PC-9 (cell line): ENCODE measurements around the gene ZCCHC7. TPM values are rescaled to one million over a fixed set of nuclear protein-coding genes. Genes with fewer than 3 reads are reported as not detected.

Experiments used
- BruUV-seq: library from RNA; stranded (reverse); fragments of 400-500 nt; replicated peaks from 2 replicates; lab custom pipeline; 2021; lab: Mats Ljungman, UMichigan
- CTCF ChIA-PET: fragments of 300-600 bp; sonication (Branson Sonifier 250); formaldehyde crosslinking; loops from one replicate; lab custom pipeline; 2022; ENCODE audit warnings: antibody characterized with exemption; lab: Charles Lee
- POLR2A ChIA-PET: fragments of 300-600 bp; sonication (Branson Sonifier 250); formaldehyde crosslinking; loops from one replicate; lab custom pipeline; 2022; ENCODE audit warnings: antibody characterized with exemption; ENCODE audit not compliant: unreplicated experiment; lab: Charles Lee
- DNase-seq, 2 experiments: peaks; one replicate each; pipeline versions ENCODE4 v3.0.0 to v3.0.0-alpha.2; 2015 to 2022; ENCODE audit warnings: mixed read lengths in 1 of 2
- H2AFZ ChIP-seq: fragments of 200-600 bp; sonication (generic); 2 replicates; pipeline ENCODE4 v1.8.1; 2017; ENCODE audit warnings: antibody characterized with exemption
- H3F3A ChIP-seq: fragments of 200-600 bp; sonication (generic); 2 replicates; pipeline ENCODE4 v1.8.1; 2017; ENCODE audit warnings: antibody characterized with exemption, mild to moderate bottlenecking, low read depth; ENCODE audit not compliant: insufficient read depth
- H3K27ac ChIP-seq: fragments of 200-600 bp; sonication (generic); 2 replicates; pipeline ENCODE4 v1.6.1; 2016; ENCODE audit warnings: mixed run types
- H3K27me3 ChIP-seq: fragments of 200-600 bp; sonication (generic); 2 replicates; pipeline ENCODE4 v1.6.1; 2016; ENCODE audit warnings: low read depth, mixed run types; ENCODE audit not compliant: insufficient read depth
- H3K36me3 ChIP-seq: fragments of 200-600 bp; sonication (generic); 2 replicates; pipeline ENCODE4 v1.6.1; 2016; ENCODE audit warnings: low read depth, mixed run types
- H3K4me1 ChIP-seq: fragments of 200-600 bp; sonication (generic); replicated peaks from 2 replicates; pipeline ENCODE4 v1.6.1; 2016; ENCODE audit warnings: mixed run types; ENCODE audit not compliant: insufficient read depth
- H3K4me2 ChIP-seq: fragments of 200-600 bp; sonication (generic); 2 replicates; pipeline ENCODE4 v1.6.1; 2017; ENCODE audit warnings: mixed run types
- H3K4me3 ChIP-seq: fragments of 200-600 bp; sonication (generic); 2 replicates; pipeline ENCODE4 v1.6.1; 2016; ENCODE audit warnings: mixed run types
- H3K79me2 ChIP-seq: fragments of 200-600 bp; sonication (generic); 2 replicates; pipeline ENCODE4 v1.6.1; 2017; ENCODE audit warnings: low read depth, mixed run types
- H3K9me2 ChIP-seq: fragments of 200-600 bp; sonication (generic); 2 replicates; pipeline ENCODE4 v1.8.1; 2017; ENCODE audit warnings: mild to moderate bottlenecking; ENCODE audit not compliant: insufficient read depth
- H3K9me3 ChIP-seq: fragments of 200-600 bp; sonication (generic); 2 replicates; pipeline ENCODE4 v1.8.1; 2016; ENCODE audit warnings: low read depth; ENCODE audit not compliant: insufficient read depth
- H4K20me1 ChIP-seq: fragments of 200-600 bp; sonication (generic); 2 replicates; pipeline ENCODE4 v1.8.1; 2017; ENCODE audit not compliant: insufficient read depth
- CTCF ChIP-seq: fragments of 200-600 bp; sonication (generic); conservative IDR thresholded peaks from 2 replicates; pipeline ENCODE4 v1.6.1; 2017; ENCODE audit warnings: mixed run types, antibody characterized with exemption, mild to moderate bottlenecking, moderate library complexity
- EZH2 ChIP-seq: fragments of 200-600 bp; sonication (generic); IDR thresholded peaks from 2 replicates; pipeline ENCODE4 v1.8.0; 2017; ENCODE audit warnings: antibody characterized with exemption, low read depth
- intact Hi-C: fragments of 100-400 bp; cut with micrococcal nuclease; formaldehyde crosslinking; loops from one replicate; pipeline ENCODE4 v1.10.0; 2022; ENCODE audit not compliant: unreplicated experiment
- total RNA-seq: library from RNA; stranded (reverse); gene quantifications from 2 replicates; pipeline ENCODE4 v1.2.3, GENCODE V29; 2021

ZCCHC7 gene
- total RNA-seq, 1 experiment from 2014 or later = 15.9 TPM

DNA sequence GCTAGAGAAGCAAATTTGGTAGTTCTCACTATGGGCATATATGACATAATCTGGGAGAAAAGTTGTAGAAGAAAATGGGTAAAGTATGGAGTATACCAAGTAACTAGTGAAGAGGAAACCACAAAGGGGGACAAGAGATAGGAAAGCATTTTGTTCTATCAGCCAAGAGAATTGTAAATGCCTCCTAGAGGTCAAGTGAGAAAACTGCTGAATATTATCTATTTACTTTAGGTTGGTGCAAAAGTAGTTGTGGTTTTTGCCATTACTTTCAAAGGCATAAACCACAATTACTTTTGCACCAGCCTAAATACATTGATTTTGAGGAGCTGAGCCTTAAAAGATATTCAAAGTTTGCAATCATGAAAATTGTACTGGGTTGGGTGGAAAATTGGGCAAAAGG lies 175.4 kb downstream of the ZCCHC7 start:
- Histone ChIP-seq H3K4me3 (no peak overlapping the region), H3K27ac (no peak overlapping the region), H3K79me2 (no peaks in the 10 kb centered on the region; the same call in 1 of the 2 replicates), H3K36me3 (no peaks in the 10 kb centered on the region), H3K9me2 (no peaks in the 10 kb centered on the region), H3K27me3 (no peaks in the 10 kb centered on the region), H3K4me1 (peaks cover 7% of the 10 kb centered on the region), H3F3A (no peaks in the 10 kb centered on the region), H3K4me2 (no peak overlapping the region), H4K20me1 (no peaks in the 10 kb centered on the region; the same call in 1 of the 2 replicates), H2AFZ (no peak overlapping the region), H3K9me3 (no peaks in the 10 kb centered on the region)
- no peak for DNase-seq
- BruUV-seq = no TSS peak
- no peak for TF ChIP-seq EZH2
- TF ChIP-seq CTCF = no peak; the same call in 1 of the 2 replicates
- ChIA-PET CTCF (no interaction called here), POLR2A (no interaction called here)
- intact Hi-C loops = no loop called here

GRCh38 chr9:37297592-37297991 lies 177.2 kb downstream of the ZCCHC7 start:
- H3K79me2 ChIP-seq = no peaks in the 10 kb centered on the region
- H3K9me2 ChIP-seq = no peaks in the 10 kb centered on the region
- no peak overlapping the region for H3K27ac ChIP-seq
- H2AFZ ChIP-seq = no peak overlapping the region
- no peak overlapping the region for H3K4me3 ChIP-seq
- H3K9me3 ChIP-seq = no peaks in the 10 kb centered on the region
- no peaks in the 10 kb centered on the region for H3F3A ChIP-seq
- POLR2A ChIA-PET = no interaction called here
- no peaks in the 10 kb centered on the region for H3K36me3 ChIP-seq
- no TSS peak for BruUV-seq
- intact Hi-C loops = no loop called here
- CTCF ChIA-PET = no interaction called here
- no peaks in the 10 kb centered on the region for H3K27me3 ChIP-seq
- no peak for TF ChIP-seq EZH2
- TF ChIP-seq CTCF = no peak
- H3K4me2 ChIP-seq = no peak overlapping the region
- DNase-seq = no peak
- H3K4me1 ChIP-seq = no peaks in the 10 kb centered on the region
- H4K20me1 ChIP-seq = no peaks in the 10 kb centered on the region; the same call in 1 of the 2 replicates

DNA sequence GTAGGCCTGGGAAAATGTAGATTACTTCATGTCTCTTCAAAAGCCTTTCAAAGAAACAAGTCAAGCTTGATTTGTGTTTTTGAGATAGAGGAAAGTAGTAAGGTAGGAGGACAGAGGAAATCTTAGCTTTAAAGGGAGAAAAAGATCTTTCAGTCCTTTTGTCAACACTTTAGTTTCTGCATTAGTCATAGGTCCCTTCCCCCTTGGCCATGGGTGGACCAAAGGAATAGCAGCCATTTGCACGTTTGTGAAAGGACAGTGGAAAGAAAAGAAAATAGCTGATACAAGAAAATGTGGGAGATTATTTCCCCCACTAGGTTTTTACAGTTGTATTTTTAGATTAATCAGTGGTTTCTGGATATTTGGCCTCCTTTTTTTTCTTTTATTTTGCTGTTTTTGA lies 180.2 kb downstream of the ZCCHC7 start:
- H3K9me3 ChIP-seq = no peaks in the 10 kb centered on the region
- no peak overlapping the region for H3K4me3 ChIP-seq
- no peak for TF ChIP-seq EZH2
- TF ChIP-seq CTCF = no peak
- no peaks in the 10 kb centered on the region for H3K36me3 ChIP-seq
- no peaks in the 10 kb centered on the region for H3K79me2 ChIP-seq
- H3F3A ChIP-seq = no peaks in the 10 kb centered on the region
- H3K9me2 ChIP-seq = no peaks in the 10 kb centered on the region
- 0 out of 2 replicates have a peak overlapping the region, but pooled peaks have one; percentile 6 for H3K27ac ChIP-seq
- H4K20me1 ChIP-seq = no peaks in the 10 kb centered on the region; the same call in 1 of the 2 replicates
- no peaks in the 10 kb centered on the region for H3K4me1 ChIP-seq
- H3K27me3 ChIP-seq = no peaks in the 10 kb centered on the region
- CTCF ChIA-PET = no interaction called here
- no peak overlapping the region for H3K4me2 ChIP-seq
- no TSS peak for BruUV-seq
- intact Hi-C loops = no loop called here
- no peak overlapping the region for H2AFZ ChIP-seq
- POLR2A ChIA-PET = no interaction called here
- no peak for DNase-seq
